ENCODE measurements around the gene NSMF.

NSMF gene

DNA sequence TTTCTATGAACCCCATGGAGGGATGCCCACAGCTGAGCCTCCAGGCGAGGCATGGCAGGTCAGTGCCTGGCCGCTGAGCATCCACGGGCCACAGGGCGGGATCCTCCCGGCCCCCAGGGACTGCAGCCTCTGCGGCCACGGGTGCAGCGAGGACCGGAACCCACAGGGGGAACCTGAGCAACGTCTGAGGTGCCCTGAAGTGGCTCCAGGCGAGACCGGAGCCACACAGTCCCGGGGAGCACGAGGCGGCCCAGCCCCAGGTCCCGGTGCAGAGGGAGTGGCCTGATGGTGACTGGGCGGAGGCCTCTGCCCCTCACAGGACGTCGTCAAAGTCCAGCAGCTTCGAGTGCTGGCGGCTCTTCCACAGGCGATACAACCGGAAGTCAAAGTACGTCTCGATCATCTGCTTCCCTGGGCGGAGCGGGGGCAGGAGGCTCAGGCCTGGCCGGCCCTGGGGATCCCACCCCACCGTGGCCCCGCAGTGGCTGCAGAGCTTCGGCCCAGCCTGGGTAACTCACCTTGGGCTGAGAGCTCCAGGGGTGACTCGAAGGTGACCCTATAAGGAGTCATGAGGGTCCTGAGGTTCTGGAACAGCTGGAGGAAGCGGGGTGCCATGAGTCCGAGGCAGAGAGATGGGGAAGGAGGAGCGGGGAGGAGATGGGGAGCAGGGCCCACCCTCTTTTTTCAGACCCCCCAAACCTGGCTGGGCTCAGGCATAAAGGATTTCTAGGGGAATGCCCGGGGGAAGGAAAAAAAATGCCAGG, 9.9 kb downstream of the NSMF start:
- Histone ChIP-seq H3K9me3 (ENCODE audit: low read depth, low read length) (no peaks in the 10 kb centered on the region), H3K9ac (ENCODE audit: insufficient read length) (no peak overlapping the region), H3K4me3 (no peak overlapping the region), H3K27ac (no peak overlapping the region), H3K36me3 (ENCODE audit: insufficient read depth, low read length) (no peaks in the 10 kb centered on the region; the same call in 1 of the 2 replicates)
- no peak for DNase-seq (ENCODE audit: low read depth, low spot score)
- TF ChIP-seq FOXP2 (optimal IDR thresholded peaks at IDR 0.05; ENCODE audit: control extremely low read depth, extremely low read length, insufficient read depth) (no peak), POLR2AphosphoS5 (IDR thresholded peaks at IDR 0.05; ENCODE audit: borderline replicate concordance, low read depth, low read length) (no peak)

DNA sequence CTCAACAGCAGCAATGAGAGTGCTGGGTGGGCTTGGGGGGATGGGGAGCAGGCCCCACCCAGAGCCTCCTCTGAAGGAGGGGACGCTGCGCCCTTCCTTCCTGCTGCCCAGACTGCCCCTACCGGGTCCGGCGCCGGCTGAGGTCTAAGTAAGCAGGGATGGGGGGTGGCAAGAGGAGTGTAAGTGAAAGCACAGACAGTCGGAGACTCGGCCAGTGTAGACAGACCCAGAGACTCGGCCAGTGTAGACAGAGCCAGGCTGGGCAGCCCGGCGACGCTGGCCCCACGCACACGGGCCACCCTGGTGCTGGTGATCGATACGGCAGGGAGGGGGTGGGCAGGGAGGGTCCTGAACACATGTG, 10.6 kb downstream of the NSMF start:
- Histone ChIP-seq H3K27ac (no peak overlapping the region), H3K4me3 (no peak overlapping the region), H3K9me3 (ENCODE audit: low read depth, low read length) (no peaks in the 10 kb centered on the region), H3K9ac (ENCODE audit: insufficient read length) (no peak overlapping the region), H3K36me3 (ENCODE audit: insufficient read depth, low read length) (no peaks in the 10 kb centered on the region; the same call in 1 of the 2 replicates)
- TF ChIP-seq FOXP2 (optimal IDR thresholded peaks at IDR 0.05; ENCODE audit: control extremely low read depth, extremely low read length, insufficient read depth) (no peak), POLR2AphosphoS5 (IDR thresholded peaks at IDR 0.05; ENCODE audit: borderline replicate concordance, low read depth, low read length) (no peak), EZH2 (IDR thresholded peaks at IDR 0.05) (no peak)
- DNase-seq (ENCODE audit: low read depth, low spot score) = no peak

DNA sequence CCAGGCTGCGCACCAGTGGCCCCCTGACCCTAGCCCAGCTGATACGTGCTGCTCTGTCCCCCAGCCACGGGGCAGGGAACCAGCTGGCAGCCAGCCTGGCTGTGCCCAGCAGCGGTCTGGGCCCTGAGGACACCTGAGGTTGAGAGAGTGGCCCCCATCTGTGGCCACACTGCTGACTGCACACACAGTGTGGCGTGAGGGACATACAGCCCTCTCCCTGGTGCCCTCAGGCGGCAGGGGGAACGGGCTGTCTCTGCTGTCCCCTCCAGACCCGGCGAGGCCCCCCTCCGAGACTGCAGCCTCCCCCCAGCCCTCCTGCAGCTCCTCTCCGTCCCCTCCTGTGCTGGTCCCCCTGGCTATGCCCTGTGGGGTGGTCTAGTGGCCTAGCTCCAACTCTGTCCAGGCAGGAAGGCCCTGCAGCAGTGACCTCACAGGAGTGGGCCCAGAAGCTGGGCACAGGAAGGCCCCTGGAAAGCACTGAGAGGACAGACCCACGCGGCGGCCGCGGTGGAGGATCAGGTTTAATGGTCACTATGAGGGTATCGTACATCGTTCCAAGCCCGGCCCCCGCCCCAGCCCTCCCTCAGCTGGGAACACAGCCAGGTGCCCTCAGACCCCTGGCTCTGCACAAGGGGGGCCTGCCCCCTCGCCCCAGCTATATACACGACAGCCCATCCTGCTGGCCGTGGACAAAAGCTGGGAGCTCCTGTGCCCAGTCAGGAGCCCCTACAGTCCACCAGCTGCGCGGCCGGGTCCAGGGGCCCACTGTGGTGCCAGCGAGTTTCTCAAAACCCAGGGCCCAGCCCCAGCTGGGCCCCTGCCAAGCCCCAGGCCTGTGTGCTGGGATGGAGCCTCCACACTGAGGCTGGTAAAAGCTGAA, 11.2 kb downstream of the NSMF start:
- no peak for DNase-seq (ENCODE audit: low read depth, low spot score)
- H3K9ac ChIP-seq (ENCODE audit: insufficient read length) = no peak overlapping the region
- TF ChIP-seq FOXP2 (optimal IDR thresholded peaks at IDR 0.05; ENCODE audit: control extremely low read depth, extremely low read length, insufficient read depth) (no peak), EZH2 (IDR thresholded peaks at IDR 0.05) (no peak), POLR2AphosphoS5 (IDR thresholded peaks at IDR 0.05; ENCODE audit: borderline replicate concordance, low read depth, low read length) (no peak)
- no peaks in the 10 kb centered on the region; the same call in 1 of the 2 replicates for H3K36me3 ChIP-seq (ENCODE audit: insufficient read depth, low read length)
- H3K27ac ChIP-seq = peak overlapping the region; percentile 86; the same call in 1 of the 2 replicates
- H3K9me3 ChIP-seq (ENCODE audit: low read depth, low read length) = no peaks in the 10 kb centered on the region
- H3K4me3 ChIP-seq = no peak overlapping the region

DNA sequence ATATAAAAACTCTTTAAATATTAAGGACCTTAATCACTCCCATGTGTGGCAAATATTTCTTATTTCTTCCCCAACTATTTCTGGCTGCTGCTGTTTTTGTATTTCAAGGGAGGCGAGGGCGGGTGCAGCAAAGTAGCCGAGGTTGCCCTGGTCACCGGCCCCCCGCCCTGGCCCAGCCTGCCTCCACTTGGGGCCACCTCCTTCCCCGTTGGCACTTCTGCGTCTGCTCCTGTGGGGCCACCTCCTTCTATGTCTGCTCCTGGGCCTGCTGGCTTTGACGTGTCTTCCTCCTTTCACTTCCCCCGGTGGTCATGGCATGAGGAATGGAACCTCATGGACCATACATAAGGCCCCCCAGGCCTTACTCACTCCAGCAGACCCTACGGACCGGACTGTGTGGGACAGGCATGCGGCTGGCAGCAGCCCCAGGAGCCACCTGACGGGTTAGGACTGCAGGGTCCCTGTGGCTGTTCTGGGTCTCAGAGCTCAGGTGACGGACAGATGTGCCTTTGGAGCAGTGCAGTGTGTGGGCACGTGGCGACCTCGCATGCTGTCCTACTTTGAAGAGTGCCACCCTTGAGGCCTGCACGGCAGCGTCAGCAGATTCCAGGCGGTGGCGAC, 12.2 kb downstream of the NSMF start:
- peak overlapping the region; percentile 86 for H3K27ac ChIP-seq
- no peak for DNase-seq (ENCODE audit: low read depth, low spot score)
- peak overlapping the region; percentile 2 for H3K9ac ChIP-seq (ENCODE audit: insufficient read length)
- H3K9me3 ChIP-seq (ENCODE audit: low read depth, low read length) = no peaks in the 10 kb centered on the region
- peak overlapping the region; percentile 49 for H3K4me3 ChIP-seq
- H3K36me3 ChIP-seq (ENCODE audit: insufficient read depth, low read length) = no peaks in the 10 kb centered on the region
- TF ChIP-seq POLR2AphosphoS5 (IDR thresholded peaks at IDR 0.05; ENCODE audit: borderline replicate concordance, low read depth, low read length) (no peak; the same call in 1 of the 2 replicates), EZH2 (IDR thresholded peaks at IDR 0.05) (no peak), FOXP2 (optimal IDR thresholded peaks at IDR 0.05; ENCODE audit: control extremely low read depth, extremely low read length, insufficient read depth) (no peak)

DNA sequence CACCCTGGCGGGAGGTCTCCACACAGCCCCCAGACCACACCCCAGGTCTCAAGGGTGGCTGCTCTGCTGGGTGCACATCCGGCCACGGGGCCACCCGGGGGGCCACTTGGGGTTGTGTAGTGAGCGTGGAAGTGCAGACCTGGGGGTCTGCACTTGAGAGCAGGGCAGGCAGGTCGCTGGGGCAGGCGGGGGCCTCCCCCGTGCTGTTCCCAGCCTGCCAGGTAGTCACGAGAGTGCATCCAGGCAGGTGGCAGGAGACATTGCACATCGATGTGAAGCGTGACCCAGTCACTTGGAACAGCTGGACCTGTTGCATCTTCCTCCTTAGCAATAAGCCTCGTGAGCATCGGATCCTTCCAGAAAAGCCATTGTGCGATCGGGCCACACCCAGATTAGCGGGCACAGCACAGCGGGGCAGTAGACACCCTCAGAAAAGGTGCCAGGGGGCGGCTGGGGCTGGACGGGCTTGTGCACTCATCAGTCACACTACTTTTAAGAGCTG, 13.2 kb downstream of the NSMF start:
- TF ChIP-seq EZH2 (IDR thresholded peaks at IDR 0.05) = no peak
- TF ChIP-seq POLR2AphosphoS5 (IDR thresholded peaks at IDR 0.05; ENCODE audit: borderline replicate concordance, low read depth, low read length) = no peak
- TF ChIP-seq FOXP2 (optimal IDR thresholded peaks at IDR 0.05; ENCODE audit: control extremely low read depth, extremely low read length, insufficient read depth) = no peak
- H3K36me3 ChIP-seq (ENCODE audit: insufficient read depth, low read length) = no peaks in the 10 kb centered on the region
- H3K9ac ChIP-seq (ENCODE audit: insufficient read length) = no peak overlapping the region
- H3K4me3 ChIP-seq = no peak overlapping the region
- H3K27ac ChIP-seq = no peak overlapping the region
- no peaks in the 10 kb centered on the region for H3K9me3 ChIP-seq (ENCODE audit: low read depth, low read length)
- no peak for DNase-seq (ENCODE audit: low read depth, low spot score)

DNA sequence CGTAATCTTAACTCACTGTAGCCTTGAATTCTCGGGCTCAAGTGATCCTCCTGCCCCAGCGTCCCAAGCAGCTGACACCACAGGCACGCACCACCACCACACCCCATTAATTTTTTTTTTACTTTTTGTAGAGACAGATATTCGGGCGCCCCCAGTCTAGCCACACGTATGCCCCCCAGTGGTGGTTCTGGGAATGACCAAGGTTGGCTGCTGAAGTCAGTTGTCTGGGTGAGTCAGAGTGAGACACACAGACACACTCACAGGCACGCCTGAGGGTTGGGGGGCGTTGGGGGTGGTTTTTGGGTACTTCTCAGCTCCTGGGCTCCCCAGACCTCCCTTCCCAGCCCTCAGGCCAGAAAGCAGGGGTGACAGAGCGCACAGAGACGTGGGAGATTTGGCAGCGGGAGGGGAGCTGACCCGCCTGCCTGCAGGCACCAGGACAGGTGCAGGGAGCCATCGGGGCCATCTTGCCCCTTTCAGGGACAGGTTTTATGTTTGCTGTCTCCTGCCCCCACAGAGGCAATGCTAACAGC, 13.8 kb downstream of the NSMF start:
- TF ChIP-seq FOXP2 (optimal IDR thresholded peaks at IDR 0.05; ENCODE audit: control extremely low read depth, extremely low read length, insufficient read depth) = no peak
- no peak for TF ChIP-seq POLR2AphosphoS5 (IDR thresholded peaks at IDR 0.05; ENCODE audit: borderline replicate concordance, low read depth, low read length)
- no peak for TF ChIP-seq EZH2 (IDR thresholded peaks at IDR 0.05)
- no peak overlapping the region for H3K27ac ChIP-seq
- no peak overlapping the region for H3K4me3 ChIP-seq
- H3K36me3 ChIP-seq (ENCODE audit: insufficient read depth, low read length) = no peaks in the 10 kb centered on the region
- H3K9me3 ChIP-seq (ENCODE audit: low read depth, low read length) = no peaks in the 10 kb centered on the region
- peak; percentile 14 for DNase-seq (ENCODE audit: low read depth, low spot score)
- H3K9ac ChIP-seq (ENCODE audit: insufficient read length) = no peak overlapping the region

DNA sequence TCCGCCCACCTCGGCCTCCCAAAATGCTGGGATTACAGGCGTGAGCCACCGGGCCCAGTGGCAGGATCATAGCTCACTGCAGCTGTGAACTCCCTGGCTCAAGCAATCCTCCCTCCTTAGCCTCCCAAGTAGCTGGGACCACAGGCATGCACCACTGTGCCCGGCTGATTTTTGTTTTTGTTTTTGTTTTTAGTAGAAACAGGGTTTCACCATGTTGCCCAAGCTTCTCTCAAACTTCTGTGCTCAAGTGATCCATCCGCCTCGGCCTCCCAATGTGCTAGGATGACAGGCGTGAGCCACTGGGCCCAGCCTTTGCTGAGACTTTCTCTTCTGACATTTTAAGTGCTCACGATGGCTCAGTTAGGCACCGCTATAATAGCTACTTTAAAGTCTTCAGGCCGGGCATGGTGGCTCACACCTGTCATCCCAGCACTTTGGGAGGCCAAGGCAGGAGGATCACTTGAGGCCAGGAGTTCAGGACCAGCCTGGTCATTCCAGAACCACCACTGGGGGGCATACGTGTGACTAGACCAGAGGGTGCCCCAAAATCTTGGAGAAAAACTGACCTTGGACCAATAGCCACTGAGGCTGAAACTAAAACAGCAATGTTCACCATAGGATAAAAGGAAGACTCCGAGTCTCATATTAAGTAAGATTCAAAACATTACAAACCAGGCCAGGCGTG, 14.9 kb downstream of the NSMF start:
- TF ChIP-seq FOXP2 (optimal IDR thresholded peaks at IDR 0.05; ENCODE audit: control extremely low read depth, extremely low read length, insufficient read depth) (no peak), EZH2 (IDR thresholded peaks at IDR 0.05) (no peak), POLR2AphosphoS5 (IDR thresholded peaks at IDR 0.05; ENCODE audit: borderline replicate concordance, low read depth, low read length) (no peak)
- H3K9me3 ChIP-seq (ENCODE audit: low read depth, low read length) = no peaks in the 10 kb centered on the region
- no peak for DNase-seq (ENCODE audit: low read depth, low spot score)
- no peak overlapping the region for H3K9ac ChIP-seq (ENCODE audit: insufficient read length)
- no peak overlapping the region for H3K4me3 ChIP-seq
- H3K27ac ChIP-seq = no peak overlapping the region
- no peaks in the 10 kb centered on the region for H3K36me3 ChIP-seq (ENCODE audit: insufficient read depth, low read length)

Measured in SK-N-MC (cell line).